Neural cell (in vitro differentiated cells): ENCODE data around the gene TEX13D.

Source experiments
- POLR2AphosphoS5 ChIP-seq: IDR thresholded peaks from 2 replicates; pipeline ENCODE4 v1.6.1; 2012
- TF ChIP-seq, protein P1 (sequence below): fragments of 450-650 bp; IDR thresholded peaks from 2 replicates; pipeline ENCODE4 v1.5.1; 2014; ENCODE audit warnings: antibody characterized with exemption, mild to moderate bottlenecking, moderate library complexity; ENCODE audit not compliant: poor library complexity, severe bottlenecking

DNA sequence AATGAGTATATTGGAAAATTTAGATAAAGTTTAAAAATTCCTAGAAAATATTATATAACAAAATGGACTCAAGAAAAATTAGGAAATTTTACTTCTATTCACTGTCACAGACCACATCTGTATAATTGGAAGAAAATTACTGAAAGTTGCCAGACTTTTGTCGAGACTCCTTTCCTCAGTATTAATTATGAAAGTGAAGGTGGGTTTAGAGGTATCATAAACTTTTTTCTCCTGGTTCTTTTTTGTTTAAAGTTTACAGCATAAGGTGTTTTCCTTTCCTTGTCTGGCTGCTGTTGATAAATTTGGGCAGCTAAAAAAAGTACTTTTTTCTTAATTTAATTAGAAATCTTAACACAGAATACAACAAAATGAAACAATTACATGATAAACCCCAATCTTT lies 6.7 kb upstream of the TEX13D start:
- TF ChIP-seq, protein P1, sequence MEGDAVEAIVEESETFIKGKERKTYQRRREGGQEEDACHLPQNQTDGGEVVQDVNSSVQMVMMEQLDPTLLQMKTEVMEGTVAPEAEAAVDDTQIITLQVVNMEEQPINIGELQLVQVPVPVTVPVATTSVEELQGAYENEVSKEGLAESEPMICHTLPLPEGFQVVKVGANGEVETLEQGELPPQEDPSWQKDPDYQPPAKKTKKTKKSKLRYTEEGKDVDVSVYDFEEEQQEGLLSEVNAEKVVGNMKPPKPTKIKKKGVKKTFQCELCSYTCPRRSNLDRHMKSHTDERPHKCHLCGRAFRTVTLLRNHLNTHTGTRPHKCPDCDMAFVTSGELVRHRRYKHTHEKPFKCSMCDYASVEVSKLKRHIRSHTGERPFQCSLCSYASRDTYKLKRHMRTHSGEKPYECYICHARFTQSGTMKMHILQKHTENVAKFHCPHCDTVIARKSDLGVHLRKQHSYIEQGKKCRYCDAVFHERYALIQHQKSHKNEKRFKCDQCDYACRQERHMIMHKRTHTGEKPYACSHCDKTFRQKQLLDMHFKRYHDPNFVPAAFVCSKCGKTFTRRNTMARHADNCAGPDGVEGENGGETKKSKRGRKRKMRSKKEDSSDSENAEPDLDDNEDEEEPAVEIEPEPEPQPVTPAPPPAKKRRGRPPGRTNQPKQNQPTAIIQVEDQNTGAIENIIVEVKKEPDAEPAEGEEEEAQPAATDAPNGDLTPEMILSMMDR, result no peak
- no peak for TF ChIP-seq POLR2AphosphoS5
